Keratinocyte (primary cell): Measurements from ENCODE around the gene NECTIN4. TPM values are rescaled to one million over a fixed set of nuclear protein-coding genes. Genes with fewer than 3 reads are reported as not detected.

Experiments used
- DNase-seq: peaks from one replicate; pipeline ENCODE4 v3.0.0-alpha.2; 2011; ENCODE audit warnings: low read depth, missing footprints, low spot score
- FAIRE-seq: peaks from 2 replicates; lab custom pipeline; 2011; peaks lifted over from hg19 to GRCh38; lab: Jason Lieb, UNC
- H2AFZ ChIP-seq: 2 replicates; pipeline ENCODE4 v1.6.0; 2012; ENCODE audit warnings: low read length, control low read depth, inconsistent platforms; ENCODE audit not compliant: control insufficient read depth
- H3K27ac ChIP-seq: 2 replicates; pipeline ENCODE4 v1.5.1; 2011; ENCODE audit warnings: low read length; ENCODE audit not compliant: control insufficient read depth, insufficient read depth
- H3K27me3 ChIP-seq: 3 replicates; pipeline ENCODE4 v1.6.0; 2011; ENCODE audit warnings: low read length; ENCODE audit not compliant: control insufficient read depth, insufficient read depth; ENCODE audit errors: extremely low read depth
- H3K36me3 ChIP-seq, 2 experiments: 2 replicates in 1 of 2; 3 replicates in 1 of 2; pipeline ENCODE4 v1.5.1; 2011; ENCODE audit warnings: low read length in 2 of 2, mild to moderate bottlenecking in 1 of 2; ENCODE audit not compliant: control insufficient read depth in 2 of 2, insufficient read depth in 2 of 2; ENCODE audit errors: extremely low read depth in 1 of 2
- H3K4me1 ChIP-seq: 3 replicates; pipeline ENCODE4 v1.5.1; 2011; ENCODE audit warnings: low read length; ENCODE audit not compliant: control insufficient read depth, insufficient read depth; ENCODE audit errors: extremely low read depth
- H3K4me2 ChIP-seq: 3 replicates; pipeline ENCODE4 v1.6.0; 2011; ENCODE audit warnings: low read depth, low read length; ENCODE audit not compliant: control insufficient read depth, insufficient read depth; ENCODE audit errors: extremely low read depth
- H3K4me3 ChIP-seq, 3 experiments: fragments of 200-600 bp in 1 of 3; sonication (generic) in 1 of 3; 2 replicates in 2 of 3; 3 replicates in 1 of 3; pipeline ENCODE4 v1.5.1; 2011 to 2016; ENCODE audit warnings: low read length in 3 of 3, mild to moderate bottlenecking in 3 of 3, control low read depth in 2 of 3, inconsistent platforms in 1 of 3, low read depth in 1 of 3, mixed read lengths in 1 of 3, mixed run types in 1 of 3, moderate library complexity in 1 of 3; ENCODE audit not compliant: control insufficient read depth in 2 of 3, insufficient read depth in 2 of 3; ENCODE audit errors: extremely low read depth in 1 of 3
- H3K79me2 ChIP-seq: 2 replicates; pipeline ENCODE4 v1.6.0; 2012; ENCODE audit warnings: low read length; ENCODE audit not compliant: control insufficient read depth, insufficient read depth
- H3K9ac ChIP-seq: 3 replicates; pipeline ENCODE4 v1.6.0; 2011; ENCODE audit warnings: low read length; ENCODE audit not compliant: control insufficient read depth, insufficient read depth; ENCODE audit errors: extremely low read depth
- H3K9me1 ChIP-seq: 3 replicates; pipeline ENCODE4 v1.6.0; 2011; ENCODE audit warnings: low read length; ENCODE audit not compliant: control insufficient read depth, insufficient read depth; ENCODE audit errors: extremely low read depth
- H3K9me3 ChIP-seq: 2 replicates; pipeline ENCODE4 v1.5.1; 2012; ENCODE audit warnings: low read depth, low read length; ENCODE audit not compliant: control insufficient read depth
- H4K20me1 ChIP-seq: 3 replicates; pipeline ENCODE4 v1.6.0; 2011; ENCODE audit warnings: low read length; ENCODE audit not compliant: control insufficient read depth, insufficient read depth; ENCODE audit errors: extremely low read depth
- CTCF ChIP-seq, 3 experiments: IDR thresholded peaks in 1 of 3; conservative IDR thresholded peaks in 1 of 3; optimal IDR thresholded peaks in 1 of 3; 2 replicates in 2 of 3; 3 replicates in 1 of 3; pipeline versions ENCODE3 to v1.5.1; 2011; ENCODE audit warnings: low read length in 3 of 3, mild to moderate bottlenecking in 3 of 3, moderate library complexity in 2 of 3, control low read depth in 1 of 3, inconsistent platforms in 1 of 3; ENCODE audit not compliant: insufficient read depth in 2 of 3; ENCODE audit errors: extremely low read depth in 1 of 3
- EZH2 ChIP-seq: IDR thresholded peaks from one replicate; pipeline ENCODE4 v1.6.1; 2012; ENCODE audit warnings: inconsistent platforms, mild to moderate bottlenecking, low read length, moderate library complexity
- dilution Hi-C: fragments of 300-500 bp; cut with MboI; formaldehyde crosslinking; loops from one replicate; pipeline ENCODE4 v1.7.0; 2020; ENCODE audit warnings: low sequenced_read_pairs; ENCODE audit not compliant: extremely low pct_ligation_motif_present
- polyA plus RNA-seq, 5 experiments: library from polyadenylated mRNA; depleted of rRNA in 3 of 5; stranded (reverse) in 3 of 5; stranded (forward) in 1 of 5; unstranded in 1 of 5; fragments of >200 nt; gene quantifications; 1 replicate in 1 of 5; 2 replicates in 3 of 5; 3 replicates in 1 of 5; pipeline versions ENCODE4 v1.2.1 to v1.2.3, GENCODE V29; 2011 to 2012; ENCODE audit warnings: missing spikeins in 2 of 5, low read depth in 1 of 5, low replicate concordance in 1 of 5

Gene NECTIN4
- polyA plus RNA-seq, 1 donor (not counting 4 experiments of a cell fraction or from before 2014, with no cell fraction given): 8.6 TPM

GRCh38 chr1:161033751-161034150 lies 55.6 kb downstream of the NECTIN4 start:
- FAIRE-seq (peak; percentile 90), DNase-seq (peak; percentile 90)
- Histone ChIP-seq H3K4me3 (no peak overlapping the region), H3K9me3 (no peaks in the 10 kb centered on the region), H3K79me2 (peaks cover 6% of the 10 kb centered on the region), H4K20me1 (no peaks in the 10 kb centered on the region), H3K4me1 (peaks cover 22% of the 10 kb centered on the region), H3K9ac (peak overlapping the region; percentile 18), H3K36me3 (no peaks in the 10 kb centered on the region), H3K4me2 (no peak overlapping the region), H3K27ac (peak overlapping the region; percentile 61), H3K9me1 (no peaks in the 10 kb centered on the region), H3K27me3 (no peaks in the 10 kb centered on the region), H2AFZ (no peak overlapping the region)
- TF ChIP-seq CTCF (optimal IDR thresholded peaks at IDR 0.05 in 1 of 3, IDR thresholded peaks at IDR 0.05 in 1 of 3, conservative IDR thresholded peaks at IDR 0.05 in 1 of 3; ENCODE audit: extremely low read depth in 1 of 3, insufficient read depth in 2 of 3, low read length in 3 of 3) (no peak), EZH2 (no peak)
- dilution Hi-C loops: no loop called here

DNA sequence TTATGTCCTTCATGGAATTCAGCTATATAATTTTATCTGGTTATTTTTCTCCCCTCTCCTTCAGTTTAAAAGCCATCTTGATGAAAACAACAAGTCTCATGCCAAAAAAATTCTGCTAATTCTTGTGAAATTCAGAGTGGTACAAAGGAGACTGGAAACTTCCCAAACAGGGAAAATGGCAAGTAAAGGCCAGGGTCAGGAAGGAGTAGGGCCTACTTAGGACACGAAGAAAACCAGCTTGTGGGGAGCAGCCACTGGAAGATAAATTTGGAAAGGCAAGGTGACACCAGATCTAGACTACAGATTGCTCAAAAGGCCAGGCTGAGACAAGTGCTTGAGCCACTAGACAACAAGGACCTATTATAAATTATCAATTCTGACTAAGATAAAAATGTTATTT lies 56.9 kb downstream of the NECTIN4 start:
- FAIRE-seq: no peak
- peak overlapping the region; percentile 65 for H3K27ac ChIP-seq
- TF ChIP-seq EZH2 (no peak), CTCF (optimal IDR thresholded peaks at IDR 0.05 in 1 of 3, IDR thresholded peaks at IDR 0.05 in 1 of 3, conservative IDR thresholded peaks at IDR 0.05 in 1 of 3; ENCODE audit: extremely low read depth in 1 of 3, insufficient read depth in 2 of 3, low read length in 3 of 3) (no peak)

More for the DNA sequence above, 56.9 kb downstream of the NECTIN4 start:
- no peaks in the 10 kb centered on the region for H3K9me1 ChIP-seq
- dilution Hi-C loops: no loop called here
- H3K36me3 ChIP-seq: no peaks in the 10 kb centered on the region
- H3K4me2 ChIP-seq: no peak overlapping the region
- peaks cover 12% of the 10 kb centered on the region for H3K4me1 ChIP-seq
- H3K27me3 ChIP-seq: no peaks in the 10 kb centered on the region
- no peaks in the 10 kb centered on the region for H3K9me3 ChIP-seq
- H2AFZ ChIP-seq: no peak overlapping the region
- H3K4me3 ChIP-seq: no peak overlapping the region
- H3K9ac ChIP-seq: no peak overlapping the region
- no peaks in the 10 kb centered on the region for H4K20me1 ChIP-seq
- peaks cover 2% of the 10 kb centered on the region for H3K79me2 ChIP-seq
- no peak for DNase-seq
